GM12864 (cell line): Measurements from ENCODE around the gene RPS4Y2.
A peak's percentile ranks its signal among the peaks of the same experiment; 100 is the strongest.

Source experiments
- DNase-seq: peaks from one replicate; pipeline ENCODE4 v3.0.0-alpha.2; 2011; ENCODE audit warnings: low read depth
- H3K4me3 ChIP-seq: 2 replicates; pipeline ENCODE4 v1.5.1; 2011; ENCODE audit warnings: mild to moderate bottlenecking, low read depth, low read length, control low read depth
- TF ChIP-seq, protein P1 (sequence below): IDR thresholded peaks from 2 replicates; pipeline ENCODE4 v1.5.1; 2011; ENCODE audit warnings: low read depth, mild to moderate bottlenecking, moderate library complexity, low read length, control low read depth, inconsistent platforms; ENCODE audit errors: missing control alignments

RPS4Y2 gene

DNA sequence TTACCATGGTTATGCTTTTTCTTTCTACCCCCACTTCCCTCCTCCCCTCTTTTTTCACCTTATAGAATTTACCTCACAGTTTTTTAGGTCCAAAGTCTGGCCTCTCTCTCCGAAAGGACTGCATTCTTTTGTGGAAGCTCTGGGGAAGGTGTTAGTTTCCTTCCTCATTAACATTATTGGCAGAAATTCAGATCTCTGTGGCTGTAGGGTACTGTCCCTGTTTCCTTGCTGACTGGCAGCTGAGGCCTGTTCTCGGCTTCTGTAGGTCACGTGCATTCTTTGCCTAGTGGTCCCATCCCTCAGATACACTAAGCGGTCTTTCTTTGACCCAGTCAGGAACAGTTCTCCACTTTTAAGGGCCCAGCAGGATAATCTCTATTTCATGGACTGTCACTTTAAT, 25.5 kb downstream of the RPS4Y2 start:
- no peak for DNase-seq
- no peak overlapping the region for H3K4me3 ChIP-seq
- TF ChIP-seq, protein P1, sequence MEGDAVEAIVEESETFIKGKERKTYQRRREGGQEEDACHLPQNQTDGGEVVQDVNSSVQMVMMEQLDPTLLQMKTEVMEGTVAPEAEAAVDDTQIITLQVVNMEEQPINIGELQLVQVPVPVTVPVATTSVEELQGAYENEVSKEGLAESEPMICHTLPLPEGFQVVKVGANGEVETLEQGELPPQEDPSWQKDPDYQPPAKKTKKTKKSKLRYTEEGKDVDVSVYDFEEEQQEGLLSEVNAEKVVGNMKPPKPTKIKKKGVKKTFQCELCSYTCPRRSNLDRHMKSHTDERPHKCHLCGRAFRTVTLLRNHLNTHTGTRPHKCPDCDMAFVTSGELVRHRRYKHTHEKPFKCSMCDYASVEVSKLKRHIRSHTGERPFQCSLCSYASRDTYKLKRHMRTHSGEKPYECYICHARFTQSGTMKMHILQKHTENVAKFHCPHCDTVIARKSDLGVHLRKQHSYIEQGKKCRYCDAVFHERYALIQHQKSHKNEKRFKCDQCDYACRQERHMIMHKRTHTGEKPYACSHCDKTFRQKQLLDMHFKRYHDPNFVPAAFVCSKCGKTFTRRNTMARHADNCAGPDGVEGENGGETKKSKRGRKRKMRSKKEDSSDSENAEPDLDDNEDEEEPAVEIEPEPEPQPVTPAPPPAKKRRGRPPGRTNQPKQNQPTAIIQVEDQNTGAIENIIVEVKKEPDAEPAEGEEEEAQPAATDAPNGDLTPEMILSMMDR, result no peak

DNA sequence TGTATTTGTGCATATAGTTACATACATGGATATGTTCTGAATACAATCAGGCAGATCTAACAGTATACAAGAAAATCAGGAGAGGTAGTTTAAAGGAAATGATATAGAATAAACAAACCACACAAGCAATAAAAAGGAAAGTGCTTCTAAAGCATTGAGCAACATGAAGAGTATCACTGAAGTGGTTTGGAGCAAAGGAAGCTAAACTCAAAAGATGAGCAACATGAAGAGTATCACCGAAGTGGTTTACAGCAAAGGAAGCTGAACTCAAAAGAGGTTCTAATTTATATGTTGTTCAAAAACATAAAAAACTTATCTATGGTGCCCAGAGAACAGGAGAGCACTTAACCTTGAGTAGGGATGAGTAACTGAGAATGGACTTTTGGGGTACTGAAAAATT, 29.1 kb downstream of the RPS4Y2 start:
- no peak for DNase-seq
- no peak overlapping the region for H3K4me3 ChIP-seq
- TF ChIP-seq, protein P1, result no peak

DNA sequence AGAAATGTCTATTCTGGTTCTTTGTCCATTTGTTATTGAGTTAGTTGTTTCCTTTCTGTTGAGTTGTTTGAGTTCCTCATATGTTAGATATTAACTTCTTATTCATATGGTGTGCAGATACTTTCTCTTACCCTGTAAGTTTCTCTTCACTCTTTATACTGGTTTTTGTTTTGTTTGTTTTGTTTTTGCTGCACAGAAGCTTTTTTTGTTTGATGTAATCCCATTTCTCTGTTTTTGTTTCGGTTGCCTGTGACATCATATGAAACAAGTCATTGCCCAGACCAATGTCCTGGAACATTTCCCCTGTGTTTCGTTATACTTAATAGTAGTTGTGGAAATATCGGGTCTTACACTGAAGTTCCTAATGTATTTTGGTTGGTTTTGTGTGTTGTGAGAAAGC, 31.2 kb downstream of the RPS4Y2 start:
- DNase-seq, result no peak
- TF ChIP-seq, protein P1, result no peak
- H3K4me3 ChIP-seq, result no peak overlapping the region

DNA sequence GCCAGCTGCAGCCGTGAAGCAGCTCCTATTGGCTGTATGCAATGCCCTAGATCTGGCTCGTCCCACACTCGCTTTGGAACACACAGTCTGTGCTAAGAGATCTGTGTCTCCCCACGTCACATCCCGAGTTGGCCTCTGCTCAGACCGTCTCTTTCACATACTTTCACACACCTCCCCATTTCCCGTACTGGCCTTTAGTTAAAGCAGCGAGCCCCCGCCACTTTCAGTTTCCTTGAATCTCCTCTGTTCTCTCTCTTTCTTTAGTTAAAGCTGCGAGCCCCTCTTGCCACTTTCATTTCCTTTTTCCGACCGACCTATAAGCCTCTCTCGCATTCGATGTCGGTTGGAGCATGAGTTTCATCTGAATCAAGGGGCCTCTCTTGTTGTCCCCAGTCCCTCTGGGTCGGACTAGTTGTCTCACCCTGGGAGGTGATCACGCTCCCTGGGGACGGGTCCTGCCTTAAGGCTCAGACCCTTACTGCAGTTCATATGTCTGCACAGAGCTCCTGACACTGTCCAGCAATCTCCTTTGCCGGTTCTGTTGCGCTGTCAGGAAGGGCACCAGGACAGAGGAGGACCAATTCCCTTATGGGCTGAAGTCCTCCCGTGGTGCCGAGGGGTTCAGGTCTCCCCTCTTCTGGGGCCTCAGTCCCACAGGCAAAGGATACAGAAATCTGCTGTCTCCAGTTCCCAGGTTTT, 42.6 kb downstream of the RPS4Y2 start:
- H3K4me3 ChIP-seq, result peak overlapping the region; percentile 31
- TF ChIP-seq, protein P1, result no peak
- DNase-seq, result peak; percentile 73

DNA sequence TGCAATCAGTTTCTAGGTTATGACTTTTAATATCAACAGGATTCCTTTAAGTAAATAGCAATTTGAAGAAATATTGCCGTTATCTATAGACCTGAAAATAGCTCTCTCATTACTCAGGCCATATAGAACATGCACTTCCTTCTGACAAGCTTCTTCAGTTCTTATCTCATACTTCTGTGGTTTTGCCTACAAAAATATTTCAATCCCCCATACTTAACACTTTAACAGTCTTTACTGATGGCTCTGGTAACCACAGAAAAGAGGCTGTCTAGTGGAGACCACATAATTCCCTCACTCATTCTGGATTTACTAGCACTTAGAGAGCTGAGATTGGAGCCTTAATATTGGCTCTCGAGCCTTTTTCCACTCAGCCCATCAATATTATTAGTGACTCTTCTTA, 46.8 kb downstream of the RPS4Y2 start:
- TF ChIP-seq, protein P1, result no peak
- no peak for DNase-seq
- no peak overlapping the region for H3K4me3 ChIP-seq

DNA sequence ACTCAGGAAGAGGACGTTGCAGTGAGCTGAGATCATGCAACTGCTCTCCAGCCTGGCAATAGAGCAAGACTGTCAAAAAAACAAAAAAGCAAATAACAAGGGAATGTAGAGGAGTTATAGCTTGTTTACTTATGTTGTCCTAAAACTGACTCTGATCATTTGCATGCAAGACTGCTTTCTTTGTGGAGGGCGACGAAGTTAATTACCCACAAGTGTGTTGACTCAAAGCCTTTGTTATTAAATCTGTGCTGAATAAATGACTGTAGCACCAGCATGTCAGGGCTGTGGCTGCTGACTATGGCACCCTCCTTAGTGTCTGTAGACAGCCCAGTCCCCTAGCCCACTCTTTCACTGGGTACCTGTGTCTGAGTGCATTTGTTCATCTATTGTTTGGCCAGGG, 50.3 kb downstream of the RPS4Y2 start:
- TF ChIP-seq, protein P1, result no peak
- DNase-seq, result no peak
- H3K4me3 ChIP-seq, result no peak overlapping the region

DNA sequence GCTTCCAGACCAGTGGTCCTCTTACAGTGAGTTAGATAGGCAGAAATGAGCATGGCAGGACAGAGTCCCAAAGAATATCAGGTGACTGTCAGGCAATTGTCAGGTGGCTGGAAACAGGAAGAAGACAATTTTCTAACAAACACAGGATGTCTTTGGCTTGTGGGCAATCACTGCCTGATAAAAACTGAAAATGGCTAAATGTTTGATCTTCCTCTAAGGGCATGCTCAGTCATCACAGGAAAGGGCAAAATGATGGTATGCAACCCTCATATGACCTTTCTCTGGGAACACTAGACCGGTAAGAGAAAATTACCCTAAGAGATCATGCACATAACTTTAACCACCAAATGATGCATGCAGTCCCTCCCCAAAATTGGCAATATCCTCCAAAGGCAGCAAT, 57.6 kb downstream of the RPS4Y2 start:
- H3K4me3 ChIP-seq, result no peak overlapping the region
- TF ChIP-seq, protein P1, result no peak

More for the DNA sequence above, 57.6 kb downstream of the RPS4Y2 start:
- no peak for DNase-seq
